ENCODE data around the gene TUBB1.
"Not testable (repeated sequence)": the region's sequence is repeated elsewhere in the genome, so short reads cannot be mapped to it uniquely, and the experiment has no call there.

GRCh38 chr20:59041487-59041886, 22.3 kb downstream of the TUBB1 start:
- TF ChIP-seq, protein P1, sequence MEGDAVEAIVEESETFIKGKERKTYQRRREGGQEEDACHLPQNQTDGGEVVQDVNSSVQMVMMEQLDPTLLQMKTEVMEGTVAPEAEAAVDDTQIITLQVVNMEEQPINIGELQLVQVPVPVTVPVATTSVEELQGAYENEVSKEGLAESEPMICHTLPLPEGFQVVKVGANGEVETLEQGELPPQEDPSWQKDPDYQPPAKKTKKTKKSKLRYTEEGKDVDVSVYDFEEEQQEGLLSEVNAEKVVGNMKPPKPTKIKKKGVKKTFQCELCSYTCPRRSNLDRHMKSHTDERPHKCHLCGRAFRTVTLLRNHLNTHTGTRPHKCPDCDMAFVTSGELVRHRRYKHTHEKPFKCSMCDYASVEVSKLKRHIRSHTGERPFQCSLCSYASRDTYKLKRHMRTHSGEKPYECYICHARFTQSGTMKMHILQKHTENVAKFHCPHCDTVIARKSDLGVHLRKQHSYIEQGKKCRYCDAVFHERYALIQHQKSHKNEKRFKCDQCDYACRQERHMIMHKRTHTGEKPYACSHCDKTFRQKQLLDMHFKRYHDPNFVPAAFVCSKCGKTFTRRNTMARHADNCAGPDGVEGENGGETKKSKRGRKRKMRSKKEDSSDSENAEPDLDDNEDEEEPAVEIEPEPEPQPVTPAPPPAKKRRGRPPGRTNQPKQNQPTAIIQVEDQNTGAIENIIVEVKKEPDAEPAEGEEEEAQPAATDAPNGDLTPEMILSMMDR (IDR thresholded peaks at IDR 0.05; ENCODE audit: low read depth, low read length), result not testable (repeated sequence)
- not testable (repeated sequence) for TF ChIP-seq EZH2phosphoT487 (IDR thresholded peaks at IDR 0.05; ENCODE audit: low read depth)
